Liver (tissue), 9 donors: ENCODE measurements around the gene PATJ. TPM values are rescaled to one million over a fixed set of nuclear protein-coding genes. Genes with fewer than 3 reads are reported as not detected.

Source experiments
- DNase-seq: peaks from one replicate; pipeline ENCODE4 v3.0.0-alpha.2; 2017; ENCODE audit warnings: low spot score
- H3K27ac ChIP-seq, 2 donors: one replicate each; pipeline ENCODE4 v1.7.0; 2013; ENCODE audit warnings: inconsistent platforms in 2 of 2, low read length in 2 of 2, control low read depth in 1 of 2, low read depth in 1 of 2, mild to moderate bottlenecking in 1 of 2
- H3K27me3 ChIP-seq, 4 donors: one replicate each; pipeline versions ENCODE4 v1.6.1 to v1.7.0; 2013; ENCODE audit warnings: low read length in 3 of 4, inconsistent platforms in 1 of 4, mild to moderate bottlenecking in 1 of 4, moderate library complexity in 1 of 4; ENCODE audit not compliant: control insufficient read depth in 4 of 4, insufficient read depth in 4 of 4
- H3K36me3 ChIP-seq, 4 donors: one replicate each; pipeline versions ENCODE4 v1.6.1 to v1.7.0; 2013; ENCODE audit warnings: low read length in 3 of 4, mild to moderate bottlenecking in 3 of 4, low read depth in 1 of 4, moderate library complexity in 1 of 4; ENCODE audit not compliant: control insufficient read depth in 4 of 4, insufficient read depth in 3 of 4
- H3K4me1 ChIP-seq, 4 donors: one replicate each; pipeline versions ENCODE4 v1.6.1 to v1.7.0; 2013; ENCODE audit warnings: low read length in 3 of 4, mild to moderate bottlenecking in 3 of 4, moderate library complexity in 1 of 4; ENCODE audit not compliant: control insufficient read depth in 4 of 4, insufficient read depth in 4 of 4
- H3K4me3 ChIP-seq, 3 donors: one replicate each; pipeline versions ENCODE4 v1.6.1 to v1.7.0; 2013; ENCODE audit warnings: low read length in 3 of 3, control low read depth in 1 of 3, low read depth in 1 of 3, mild to moderate bottlenecking in 1 of 3
- H3K9ac ChIP-seq, 2 donors: one replicate each; pipeline ENCODE4 v1.7.0; 2013; ENCODE audit warnings: low read length in 2 of 2, mild to moderate bottlenecking in 2 of 2, moderate library complexity in 2 of 2, control low read depth in 1 of 2, low read depth in 1 of 2
- H3K9me3 ChIP-seq, 4 donors: one replicate each; pipeline versions ENCODE4 v1.6.1 to v1.7.0; 2013; ENCODE audit warnings: low read length in 3 of 4; ENCODE audit not compliant: control insufficient read depth in 4 of 4
- CTCF ChIP-seq: fragments of 150-350 bp; IDR thresholded peaks from 2 replicates; pipeline ENCODE4 v1.5.1; 2017; ENCODE audit warnings: improper control_type of control experiment, low read depth, low read length; ENCODE audit not compliant: missing input control
- EGR1 ChIP-seq, 2 donors: IDR thresholded peaks; 2 replicates each; pipeline ENCODE4 v1.6.1; 2016 to 2018; ENCODE audit warnings: antibody characterized with exemption in 2 of 2, low read depth in 2 of 2
- FOXA1 ChIP-seq: IDR thresholded peaks from 2 replicates; pipeline ENCODE4 v1.6.1; 2016; ENCODE audit warnings: antibody characterized with exemption
- HNF4A ChIP-seq, 2 donors: conservative IDR thresholded peaks; 2 replicates each; pipeline ENCODE4 v1.6.1; 2016; ENCODE audit warnings: antibody characterized with exemption in 2 of 2, mild to moderate bottlenecking in 2 of 2
- HNF4G ChIP-seq: IDR thresholded peaks from 2 replicates; pipeline ENCODE4 v1.6.1; 2016; ENCODE audit warnings: antibody characterized with exemption
- MAX ChIP-seq: IDR thresholded peaks from 2 replicates; pipeline ENCODE4 v1.6.1; 2016; ENCODE audit warnings: antibody characterized with exemption
- RXRA ChIP-seq, 2 donors: IDR thresholded peaks; 2 replicates each; pipeline ENCODE4 v1.6.1; 2017 to 2018; ENCODE audit warnings: antibody characterized with exemption in 2 of 2, mild to moderate bottlenecking in 1 of 2
- SP1 ChIP-seq: IDR thresholded peaks from 2 replicates; pipeline ENCODE4 v1.6.1; 2018; ENCODE audit warnings: antibody characterized with exemption, mild to moderate bottlenecking
- YY1 ChIP-seq: IDR thresholded peaks from 2 replicates; pipeline ENCODE4 v1.6.1; 2016; ENCODE audit warnings: antibody characterized with exemption, mild to moderate bottlenecking
- WGBS: extraction: QIAGEN DNeasy Blood & Tissue Kit; methylation state at CpG from one replicate; pipeline ENCODE4 v1.1.7; 2013; 5-methylcytosine and 5-hydroxymethylcytosine counted together
- polyA plus RNA-seq, 2 donors: library from polyadenylated mRNA; stranded (reverse) in 1 of 2; unstranded in 1 of 2; fragments of 200-250 nt in 1 of 2; fragments of >200 nt in 1 of 2; fragmentation: Nextera tagmentation in 1 of 2; extraction: Ambion mirVana in 1 of 2; gene quantifications; one replicate each; pipeline versions ENCODE4 v1.2.1 to v1.2.3, GENCODE V29; 2013 to 2015
- total RNA-seq, 2 donors: library from RNA; depleted of rRNA; stranded (reverse); fragments of >200 nt; gene quantifications; one replicate each; pipeline ENCODE4 v1.2.3, GENCODE V29; 2014
- TF ChIP-seq, protein P1 (sequence below): IDR thresholded peaks from 2 replicates; pipeline ENCODE4 v1.6.1; 2016; ENCODE audit warnings: antibody characterized with exemption
- TF ChIP-seq, protein P2 (sequence below): IDR thresholded peaks from 2 replicates; pipeline ENCODE4 v1.6.1; 2016; ENCODE audit warnings: antibody characterized with exemption, mild to moderate bottlenecking
- donor health status: healthy.
- donor health status: healthy.
- donor health status: healthy.
- donor health status: healthy.
- donor health status: healthy.

The PATJ gene
- total and polyA plus RNA-seq, 4 donors, result 5.7 to 29.8 (median 9.0) TPM

DNA sequence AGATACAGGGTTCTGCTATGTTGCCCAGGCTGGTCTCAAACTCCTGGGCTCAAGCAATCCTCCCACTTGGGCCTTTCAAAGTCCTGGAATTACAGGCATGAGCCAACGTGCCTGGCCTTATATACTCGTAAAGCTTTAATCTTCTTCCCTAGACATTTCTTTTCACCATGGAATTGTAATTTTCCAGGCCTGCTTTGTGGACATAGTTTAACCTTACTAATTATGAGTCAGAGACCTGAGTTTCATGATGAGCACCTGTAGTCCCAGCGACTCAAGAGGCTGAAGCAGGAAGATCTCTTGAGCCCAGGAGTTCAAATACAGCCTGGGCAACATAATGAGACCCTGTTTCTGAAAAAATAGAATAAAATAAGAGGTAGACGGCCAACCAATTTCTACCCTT is 12.3 kb downstream of the PATJ start:
- 96% methylated on average over 4 of the region's 4 CpGs for WGBS

GRCh38 chr1:61756773-61757172 is 14.5 kb downstream of the PATJ start:
- no peak for DNase-seq
- Histone ChIP-seq H3K9ac (no peak overlapping the region), H3K4me3 (no peak overlapping the region), H3K27me3 (no peaks in the 10 kb centered on the region), H3K9me3 (no peaks in the 10 kb centered on the region), H3K36me3 (no peaks in the 10 kb centered on the region), H3K4me1 (peaks cover 0 to 8% (median 0%) of the 10 kb centered on the region in 4 donors), H3K27ac (no peak overlapping the region)
- WGBS, result 81% methylated on average over 3 of the region's 3 CpGs
- TF ChIP-seq HNF4A (conservative IDR thresholded peaks at IDR 0.05) (no peak), YY1 (no peak), HNF4G (no peak), EGR1 (IDR thresholded peaks at IDR 0.05; ENCODE audit: low read depth in 2 of 2) (no peak), SP1 (no peak), CTCF (no peak), FOXA1 (no peak)

More for the DNA sequence above, 12.3 kb downstream of the PATJ start:
- no peak for TF ChIP-seq YY1
- no peak for TF ChIP-seq RXRA (IDR thresholded peaks at IDR 0.05)
- no peak for TF ChIP-seq EGR1 (IDR thresholded peaks at IDR 0.05; ENCODE audit: low read depth in 2 of 2)
- no peak for TF ChIP-seq MAX
- no peaks in the 10 kb centered on the region for H3K36me3 ChIP-seq
- H3K9ac ChIP-seq, result no peak overlapping the region
- no peak for DNase-seq
- H3K27me3 ChIP-seq, result no peaks in the 10 kb centered on the region
- H3K9me3 ChIP-seq, result no peaks in the 10 kb centered on the region
- H3K4me3 ChIP-seq, result no peak overlapping the region
- H3K27ac ChIP-seq, result no peak overlapping the region
- peaks cover 0 to 8% (median 1%) of the 10 kb centered on the region in 4 donors for H3K4me1 ChIP-seq

DNA sequence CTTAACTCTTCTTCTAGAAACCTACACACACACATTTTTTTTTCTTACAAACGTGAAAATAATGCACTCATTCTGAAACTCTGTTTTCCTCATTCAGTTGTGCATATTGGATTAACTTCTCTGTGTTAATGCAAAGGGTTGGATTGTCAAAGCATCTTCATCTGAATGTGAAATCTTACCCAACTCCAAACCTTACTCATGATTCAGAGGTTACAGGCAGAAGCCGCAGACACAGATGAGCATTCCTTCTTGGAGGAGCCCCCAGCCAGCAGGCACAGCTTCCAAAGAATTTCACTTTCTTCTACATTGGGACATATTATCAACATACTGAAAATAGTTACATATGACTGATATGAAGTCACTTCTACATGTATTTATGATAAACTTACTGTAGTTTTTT is 15.7 kb downstream of the PATJ start:
- Histone ChIP-seq H3K36me3 (no peaks in the 10 kb centered on the region), H3K27me3 (no peaks in the 10 kb centered on the region), H3K4me3 (no peak overlapping the region), H3K27ac (no peak overlapping the region), H3K4me1 (peaks cover 0 to 4% (median 0%) of the 10 kb centered on the region in 4 donors), H3K9me3 (no peaks in the 10 kb centered on the region), H3K9ac (no peak overlapping the region)
- no peak for DNase-seq
- 87% methylated on average over 2 of the region's 2 CpGs for WGBS
- TF ChIP-seq RXRA (IDR thresholded peaks at IDR 0.05), result no peak
- TF ChIP-seq, protein P1, sequence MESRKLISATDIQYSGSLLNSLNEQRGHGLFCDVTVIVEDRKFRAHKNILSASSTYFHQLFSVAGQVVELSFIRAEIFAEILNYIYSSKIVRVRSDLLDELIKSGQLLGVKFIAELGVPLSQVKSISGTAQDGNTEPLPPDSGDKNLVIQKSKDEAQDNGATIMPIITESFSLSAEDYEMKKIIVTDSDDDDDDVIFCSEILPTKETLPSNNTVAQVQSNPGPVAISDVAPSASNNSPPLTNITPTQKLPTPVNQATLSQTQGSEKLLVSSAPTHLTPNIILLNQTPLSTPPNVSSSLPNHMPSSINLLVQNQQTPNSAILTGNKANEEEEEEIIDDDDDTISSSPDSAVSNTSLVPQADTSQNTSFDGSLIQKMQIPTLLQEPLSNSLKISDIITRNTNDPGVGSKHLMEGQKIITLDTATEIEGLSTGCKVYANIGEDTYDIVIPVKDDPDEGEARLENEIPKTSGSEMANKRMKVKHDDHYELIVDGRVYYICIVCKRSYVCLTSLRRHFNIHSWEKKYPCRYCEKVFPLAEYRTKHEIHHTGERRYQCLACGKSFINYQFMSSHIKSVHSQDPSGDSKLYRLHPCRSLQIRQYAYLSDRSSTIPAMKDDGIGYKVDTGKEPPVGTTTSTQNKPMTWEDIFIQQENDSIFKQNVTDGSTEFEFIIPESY, result no peak
- no peak for TF ChIP-seq EGR1 (IDR thresholded peaks at IDR 0.05; ENCODE audit: low read depth in 2 of 2)
- TF ChIP-seq, protein P2, sequence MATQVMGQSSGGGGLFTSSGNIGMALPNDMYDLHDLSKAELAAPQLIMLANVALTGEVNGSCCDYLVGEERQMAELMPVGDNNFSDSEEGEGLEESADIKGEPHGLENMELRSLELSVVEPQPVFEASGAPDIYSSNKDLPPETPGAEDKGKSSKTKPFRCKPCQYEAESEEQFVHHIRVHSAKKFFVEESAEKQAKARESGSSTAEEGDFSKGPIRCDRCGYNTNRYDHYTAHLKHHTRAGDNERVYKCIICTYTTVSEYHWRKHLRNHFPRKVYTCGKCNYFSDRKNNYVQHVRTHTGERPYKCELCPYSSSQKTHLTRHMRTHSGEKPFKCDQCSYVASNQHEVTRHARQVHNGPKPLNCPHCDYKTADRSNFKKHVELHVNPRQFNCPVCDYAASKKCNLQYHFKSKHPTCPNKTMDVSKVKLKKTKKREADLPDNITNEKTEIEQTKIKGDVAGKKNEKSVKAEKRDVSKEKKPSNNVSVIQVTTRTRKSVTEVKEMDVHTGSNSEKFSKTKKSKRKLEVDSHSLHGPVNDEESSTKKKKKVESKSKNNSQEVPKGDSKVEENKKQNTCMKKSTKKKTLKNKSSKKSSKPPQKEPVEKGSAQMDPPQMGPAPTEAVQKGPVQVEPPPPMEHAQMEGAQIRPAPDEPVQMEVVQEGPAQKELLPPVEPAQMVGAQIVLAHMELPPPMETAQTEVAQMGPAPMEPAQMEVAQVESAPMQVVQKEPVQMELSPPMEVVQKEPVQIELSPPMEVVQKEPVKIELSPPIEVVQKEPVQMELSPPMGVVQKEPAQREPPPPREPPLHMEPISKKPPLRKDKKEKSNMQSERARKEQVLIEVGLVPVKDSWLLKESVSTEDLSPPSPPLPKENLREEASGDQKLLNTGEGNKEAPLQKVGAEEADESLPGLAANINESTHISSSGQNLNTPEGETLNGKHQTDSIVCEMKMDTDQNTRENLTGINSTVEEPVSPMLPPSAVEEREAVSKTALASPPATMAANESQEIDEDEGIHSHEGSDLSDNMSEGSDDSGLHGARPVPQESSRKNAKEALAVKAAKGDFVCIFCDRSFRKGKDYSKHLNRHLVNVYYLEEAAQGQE, result no peak
- TF ChIP-seq SP1, result no peak
